Measurements from ENCODE around the gene PARP14.
A peak's percentile ranks its signal among the peaks of the same experiment; 100 is the strongest.

- TF ChIP-seq TAF1 (IDR thresholded peaks at IDR 0.05; ENCODE audit: borderline replicate concordance, low read depth, low read length): no peak
- TF ChIP-seq POLR2A (IDR thresholded peaks at IDR 0.05; ENCODE audit: low read depth, low read length): 0 out of 2 replicates have a peak, but pooled peaks have one; percentile 17
- 0 out of 2 replicates have a peak, but pooled peaks have one; percentile 27 for TF ChIP-seq POLR2AphosphoS5 (IDR thresholded peaks at IDR 0.05; ENCODE audit: low read depth, low read length)
Measured at GRCh38 chr3:122705379-122705778, 24.7 kb downstream of the PARP14 start.

Measured in GM12892 (cell line).